IPS DF 6.9 (cell line): ENCODE data around the gene RASSF3.

Experiments used
- DNase-seq: peaks from one replicate; pipeline ENCODE4 v3.0.0-alpha.2; 2013; ENCODE audit warnings: low read depth, low spot score
- H3K27ac ChIP-seq: one replicate; pipeline ENCODE4 v1.5.1; 2013; ENCODE audit warnings: low read length, control low read depth
- H3K27me3 ChIP-seq: 2 replicates; pipeline ENCODE4 v1.6.1; 2013; ENCODE audit warnings: mild to moderate bottlenecking, low read length; ENCODE audit not compliant: control insufficient read depth, insufficient read depth
- H3K36me3 ChIP-seq: 2 replicates; pipeline ENCODE4 v1.6.1; 2013; ENCODE audit warnings: low read length; ENCODE audit not compliant: control insufficient read depth, insufficient read depth
- H3K4me1 ChIP-seq: 2 replicates; pipeline ENCODE4 v1.6.1; 2013; ENCODE audit warnings: low read length; ENCODE audit not compliant: control insufficient read depth, insufficient read depth
- H3K4me3 ChIP-seq: 2 replicates; pipeline ENCODE4 v1.5.1; 2013; ENCODE audit warnings: mild to moderate bottlenecking, low read length
- H3K9me3 ChIP-seq: 2 replicates; pipeline ENCODE4 v1.6.1; 2013; ENCODE audit warnings: low read length, inconsistent platforms; ENCODE audit not compliant: control insufficient read depth, insufficient read depth
- WGBS: extraction: QIAGEN DNeasy Blood & Tissue Kit; methylation state at CpG from one replicate; pipeline ENCODE4 v1.1.7; 2013; ENCODE audit warnings: mixed read lengths, missing lambda C conversion rate; ENCODE audit not compliant: insufficient read length, insufficient coverage; 5-methylcytosine and 5-hydroxymethylcytosine counted together

RASSF3 gene

DNA sequence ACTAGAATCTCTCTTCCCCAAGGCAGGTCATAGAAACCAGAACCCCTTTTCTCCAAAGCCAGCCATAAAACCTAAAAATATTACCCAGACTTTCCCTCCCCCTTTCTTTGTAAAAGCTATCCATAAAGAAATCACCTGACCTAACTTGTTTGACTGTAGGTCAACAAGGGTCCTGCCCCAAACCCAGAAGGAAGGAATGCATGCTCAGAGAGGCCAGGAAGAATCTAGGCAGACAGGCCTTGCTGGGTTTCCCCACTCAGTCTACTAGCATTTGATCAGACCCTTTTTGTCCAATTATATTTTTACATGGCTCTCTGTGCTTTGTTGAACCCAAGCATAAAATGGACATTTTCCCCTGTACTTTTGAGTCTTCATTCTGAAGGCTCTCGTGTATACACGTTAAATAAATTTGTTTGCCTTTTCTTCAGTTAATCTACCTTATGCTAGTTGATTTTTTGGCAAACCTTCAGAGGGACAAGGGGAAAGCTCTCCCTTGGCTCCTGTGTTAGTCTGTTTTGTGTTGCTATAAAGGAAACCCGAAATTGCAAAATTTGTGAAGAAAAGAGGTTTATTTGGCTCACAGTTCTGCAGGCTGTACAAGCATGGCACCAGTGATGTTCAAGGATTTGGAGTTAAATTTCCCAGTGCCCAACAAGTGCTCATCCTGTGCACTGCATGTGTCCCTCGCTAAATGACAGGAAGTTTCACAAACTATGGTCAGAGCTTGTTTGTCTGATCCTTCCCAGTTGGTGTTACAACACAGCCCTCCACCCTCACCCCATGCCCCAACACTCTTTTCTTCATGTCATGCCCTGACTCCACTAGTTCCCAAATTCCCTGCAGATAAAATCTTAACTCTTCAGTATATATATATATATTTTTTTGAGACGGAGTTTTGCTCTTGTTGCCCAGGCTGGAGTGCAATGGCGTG is 14.2 kb upstream of the RASSF3 start:
- no peaks in the 10 kb centered on the region for H3K9me3 ChIP-seq
- H3K4me3 ChIP-seq, result no peak overlapping the region
- no CpG with 5 or more reads among the region's 6 CpGs for WGBS
- H3K27ac ChIP-seq, result no peak overlapping the region
- no peaks in the 10 kb centered on the region for H3K27me3 ChIP-seq
- H3K4me1 ChIP-seq, result no peaks in the 10 kb centered on the region
- H3K36me3 ChIP-seq, result no peaks in the 10 kb centered on the region
- DNase-seq, result no peak

DNA sequence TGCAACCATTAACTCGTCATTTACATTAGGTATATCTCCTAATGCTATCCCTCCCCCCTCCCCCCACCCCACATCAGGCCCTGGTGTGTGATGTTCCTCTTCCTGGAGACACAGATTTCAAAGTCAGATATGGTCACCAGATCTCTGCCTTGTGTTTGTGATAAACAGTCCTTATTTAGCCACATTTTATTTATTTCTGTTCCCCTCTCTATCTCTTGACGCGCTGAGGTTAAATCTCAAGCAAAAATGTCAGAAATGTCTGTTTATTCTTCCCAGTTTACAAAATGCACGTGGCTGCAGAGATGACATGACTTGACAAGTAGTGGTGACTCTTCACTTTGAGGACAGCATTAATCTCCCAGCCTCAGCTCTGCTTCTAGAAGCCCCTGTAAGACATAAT is 11.5 kb upstream of the RASSF3 start:
- Histone ChIP-seq H3K27me3 (no peaks in the 10 kb centered on the region), H3K4me1 (no peaks in the 10 kb centered on the region), H3K36me3 (no peaks in the 10 kb centered on the region), H3K9me3 (no peaks in the 10 kb centered on the region), H3K27ac (no peak overlapping the region), H3K4me3 (no peak overlapping the region)
- no CpG with 5 or more reads among the region's 4 CpGs for WGBS
- no peak for DNase-seq

DNA sequence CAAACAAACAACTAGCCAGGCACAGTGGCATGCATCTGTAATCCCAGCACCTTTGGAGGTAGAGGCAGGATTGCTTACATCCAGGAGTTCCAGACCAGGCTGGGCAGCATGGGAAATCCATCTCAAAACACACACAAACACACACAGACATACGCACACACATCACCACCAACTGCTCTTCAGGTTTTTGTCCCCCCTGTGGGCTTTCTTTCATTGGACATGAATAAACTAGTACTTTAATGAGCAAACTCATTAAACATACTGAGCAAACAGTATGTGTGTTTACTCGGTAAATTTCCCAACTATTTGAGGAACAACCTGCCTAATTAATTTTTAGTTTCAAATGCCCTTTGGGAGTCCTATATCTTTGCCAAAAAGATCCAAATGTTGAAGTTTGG is 10.1 kb upstream of the RASSF3 start:
- Histone ChIP-seq H3K27me3 (no peaks in the 10 kb centered on the region), H3K27ac (no peak overlapping the region), H3K4me3 (no peak overlapping the region), H3K4me1 (no peaks in the 10 kb centered on the region), H3K36me3 (no peaks in the 10 kb centered on the region), H3K9me3 (no peaks in the 10 kb centered on the region)
- no CpG with 5 or more reads among the region's 2 CpGs for WGBS
- DNase-seq, result no peak

DNA sequence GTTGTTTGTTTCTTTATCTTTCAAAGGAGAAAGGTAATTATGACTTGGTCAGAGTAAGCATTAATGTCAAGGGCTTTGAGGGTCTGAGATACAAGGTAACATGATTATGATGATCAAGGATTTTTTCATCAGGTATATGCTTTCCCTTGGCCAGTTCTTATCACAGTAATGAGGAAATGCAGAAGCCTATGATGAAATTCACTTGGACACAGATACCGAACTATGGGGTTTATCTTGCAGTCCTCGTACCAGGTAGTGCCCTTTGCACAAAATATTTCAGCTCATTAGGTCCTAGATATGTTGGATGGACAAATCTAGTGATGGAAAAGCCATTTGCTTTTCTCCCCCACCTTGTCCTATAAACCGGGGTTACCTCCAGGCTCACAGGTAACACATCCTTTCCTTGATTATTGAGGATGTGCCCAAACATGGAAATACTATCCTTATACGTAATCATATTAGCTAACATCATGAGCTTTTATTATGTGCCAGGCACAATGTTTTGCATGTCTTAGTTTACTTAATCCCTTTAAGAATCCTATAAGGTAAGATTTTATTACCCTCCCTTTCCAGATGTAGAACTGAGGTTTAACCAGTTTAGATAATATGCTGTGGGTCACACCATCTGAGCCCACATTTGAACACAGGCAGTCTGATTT is 7.0 kb upstream of the RASSF3 start:
- Histone ChIP-seq H3K9me3 (no peaks in the 10 kb centered on the region), H3K27me3 (no peaks in the 10 kb centered on the region), H3K27ac (no peak overlapping the region), H3K36me3 (no peaks in the 10 kb centered on the region), H3K4me3 (no peak overlapping the region), H3K4me1 (no peaks in the 10 kb centered on the region)
- WGBS, result no CpG with 5 or more reads among the region's 4 CpGs
- DNase-seq, result no peak

DNA sequence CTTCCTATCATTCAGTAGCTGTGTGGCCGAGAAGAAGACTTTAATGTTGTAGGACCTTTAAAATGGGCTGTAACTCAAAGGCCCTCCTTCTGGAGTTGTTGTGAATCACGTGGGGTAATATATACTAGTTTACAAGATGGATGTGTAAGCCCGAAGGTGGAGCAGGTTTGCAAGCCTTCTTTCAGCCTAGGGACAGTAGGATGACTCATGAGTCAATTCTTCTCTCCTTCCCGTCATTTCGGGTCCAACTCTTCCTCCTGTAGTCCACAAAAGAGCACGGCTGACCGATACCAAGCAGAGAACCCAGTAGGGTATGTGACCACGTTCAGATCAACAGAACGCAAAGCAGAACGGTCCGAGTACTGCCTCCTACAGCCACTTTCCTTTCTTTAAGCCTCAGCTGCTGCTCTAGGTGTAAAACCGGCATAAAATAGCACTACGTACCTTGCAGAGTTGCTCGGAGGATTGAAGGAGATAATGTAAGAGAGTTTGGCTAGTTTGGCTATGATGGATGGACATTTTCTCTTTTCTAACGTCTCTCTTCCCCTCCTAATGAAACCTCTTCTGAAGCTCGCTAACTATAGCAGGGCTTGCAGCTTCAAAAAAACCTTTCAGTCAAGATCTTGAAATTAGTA is 1.3 kb upstream of the RASSF3 start:
- Histone ChIP-seq H3K9me3 (no peaks in the 10 kb centered on the region), H3K4me3 (peak overlapping the region; percentile 96; the same call in 1 of the 2 replicates), H3K4me1 (no peaks in the 10 kb centered on the region; the same call in 1 of the 2 replicates), H3K27me3 (no peaks in the 10 kb centered on the region), H3K27ac (no peak overlapping the region), H3K36me3 (no peaks in the 10 kb centered on the region)
- no peak for DNase-seq
- no CpG with 5 or more reads among the region's 16 CpGs for WGBS

DNA sequence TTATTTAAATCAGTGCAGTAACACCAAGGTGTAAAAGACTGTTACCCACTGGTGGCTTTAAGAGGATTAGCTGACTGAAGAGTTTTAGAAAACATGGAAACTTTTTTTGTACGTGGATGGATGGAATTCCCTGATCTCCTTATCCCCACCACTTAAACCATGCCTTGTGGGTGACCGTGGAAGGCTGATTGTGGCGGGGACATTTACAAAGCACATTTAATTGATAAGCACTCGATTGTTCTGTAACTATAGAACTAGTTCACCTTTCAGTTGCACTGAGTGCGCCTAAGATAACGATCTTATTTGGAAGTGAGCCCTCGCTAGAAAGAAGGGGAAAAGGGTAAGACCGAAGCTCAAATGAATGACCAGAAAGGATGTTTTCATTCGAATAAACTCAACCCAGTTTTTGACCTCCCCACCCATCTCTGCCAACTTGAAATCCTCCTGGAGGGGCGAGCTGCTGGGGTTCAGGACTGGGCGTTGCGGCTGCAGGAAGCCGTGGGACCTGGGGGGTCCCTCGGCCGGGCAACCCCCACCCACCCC is 688 bp upstream of the RASSF3 start:
- no CpG with 5 or more reads among the region's 15 CpGs for WGBS
- DNase-seq, result no peak
- H3K4me3 ChIP-seq, result peak overlapping the region; percentile 96; the same call in 1 of the 2 replicates
- H3K27ac ChIP-seq, result peak overlapping the region; percentile 24
- no peaks in the 10 kb centered on the region for H3K36me3 ChIP-seq
- H3K9me3 ChIP-seq, result no peaks in the 10 kb centered on the region
- no peaks in the 10 kb centered on the region; the same call in 1 of the 2 replicates for H3K4me1 ChIP-seq
- no peaks in the 10 kb centered on the region for H3K27me3 ChIP-seq

DNA sequence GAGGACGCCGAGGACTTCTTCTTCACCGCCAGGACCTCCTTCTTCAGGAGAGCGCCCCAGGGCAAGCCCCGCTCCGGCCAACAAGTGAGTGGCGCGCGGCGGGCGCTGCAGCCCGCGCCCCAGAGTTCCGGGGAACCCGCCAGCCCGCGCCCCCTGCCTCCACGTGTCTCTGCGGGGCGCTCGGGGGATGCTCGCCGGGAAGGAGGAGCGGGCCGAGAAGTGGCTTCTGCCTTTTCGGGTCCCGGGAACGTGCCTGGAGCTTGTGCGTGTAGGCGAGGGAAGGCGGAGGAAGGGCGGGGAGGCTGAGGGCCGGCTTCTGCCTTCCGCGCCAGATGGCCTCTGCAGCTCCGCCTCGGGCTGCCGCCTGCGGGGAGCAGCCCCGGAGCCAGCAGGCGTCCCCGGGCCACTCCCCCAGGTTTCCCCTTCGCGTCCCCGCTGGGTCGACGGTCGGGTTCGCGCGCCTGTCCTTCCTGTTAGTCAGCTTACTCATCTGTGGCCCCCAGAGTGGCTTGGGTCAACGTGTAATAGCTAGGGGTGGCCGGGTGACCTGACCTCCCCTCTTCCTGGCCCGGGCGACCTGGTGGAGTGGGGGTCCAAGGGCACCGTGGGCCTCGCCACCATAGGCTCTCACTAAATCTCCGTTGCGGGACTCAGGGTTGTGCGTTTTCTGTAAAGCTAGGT is 505 bp downstream of the RASSF3 start:
- H3K27ac ChIP-seq, result no peak overlapping the region
- DNase-seq, result no peak
- H3K27me3 ChIP-seq, result no peaks in the 10 kb centered on the region
- H3K36me3 ChIP-seq, result no peaks in the 10 kb centered on the region
- no peaks in the 10 kb centered on the region; the same call in 1 of the 2 replicates for H3K4me1 ChIP-seq
- H3K9me3 ChIP-seq, result no peaks in the 10 kb centered on the region
- peak overlapping the region; percentile 96 for H3K4me3 ChIP-seq
- WGBS, result no CpG with 5 or more reads among the region's 60 CpGs

DNA sequence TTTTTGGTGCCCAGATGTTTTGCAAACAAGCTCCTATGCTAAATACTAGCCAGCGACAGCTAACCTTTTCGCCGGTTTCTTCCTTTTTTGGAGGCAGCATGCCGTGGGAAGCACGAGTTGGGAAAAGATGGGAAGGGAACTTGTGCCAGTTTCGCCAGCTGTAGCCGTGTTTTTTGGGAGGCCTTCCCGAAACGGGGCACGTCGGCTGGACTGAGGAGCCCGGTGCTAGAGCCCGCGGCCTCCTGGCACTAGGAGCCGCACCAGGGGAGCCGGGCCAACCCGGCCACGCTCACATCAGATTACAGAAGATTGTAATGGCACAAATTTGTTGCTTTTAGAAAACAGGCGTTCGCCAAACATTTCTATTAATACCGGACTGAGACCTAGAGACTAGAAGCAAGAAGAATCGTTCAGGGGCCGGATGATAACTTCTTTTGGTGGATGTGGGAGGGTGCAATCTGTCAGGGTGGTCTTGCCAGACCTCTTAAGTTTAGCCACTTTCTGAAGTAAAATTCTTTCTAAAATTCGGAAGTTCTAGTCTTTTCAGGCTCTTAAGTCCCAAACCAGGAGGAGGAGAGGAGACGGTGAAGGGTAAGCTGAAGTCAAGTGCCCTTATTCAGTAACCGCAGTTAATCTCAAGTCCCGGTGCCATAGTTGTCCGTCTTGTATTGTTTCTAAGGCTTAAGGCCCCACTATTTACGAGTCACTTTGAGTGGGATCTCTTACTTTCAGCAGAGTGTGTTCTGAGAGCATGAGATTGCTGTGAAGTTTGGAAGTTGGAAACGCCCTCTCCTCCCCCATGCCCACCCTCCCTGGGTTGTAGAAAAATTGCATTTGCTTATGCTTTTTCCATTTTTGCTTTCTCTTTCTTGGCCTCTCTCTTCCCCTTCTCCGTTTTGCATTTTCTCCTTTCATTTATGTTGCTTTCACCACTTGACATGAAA is 1.3 kb downstream of the RASSF3 start:
- H3K27ac ChIP-seq, result no peak overlapping the region
- no peak for DNase-seq
- no peaks in the 10 kb centered on the region for H3K27me3 ChIP-seq
- no peaks in the 10 kb centered on the region for H3K9me3 ChIP-seq
- no peaks in the 10 kb centered on the region; the same call in 1 of the 2 replicates for H3K4me1 ChIP-seq
- WGBS, result no CpG with 5 or more reads among the region's 31 CpGs
- no peaks in the 10 kb centered on the region for H3K36me3 ChIP-seq
- peak overlapping the region; percentile 96 for H3K4me3 ChIP-seq

DNA sequence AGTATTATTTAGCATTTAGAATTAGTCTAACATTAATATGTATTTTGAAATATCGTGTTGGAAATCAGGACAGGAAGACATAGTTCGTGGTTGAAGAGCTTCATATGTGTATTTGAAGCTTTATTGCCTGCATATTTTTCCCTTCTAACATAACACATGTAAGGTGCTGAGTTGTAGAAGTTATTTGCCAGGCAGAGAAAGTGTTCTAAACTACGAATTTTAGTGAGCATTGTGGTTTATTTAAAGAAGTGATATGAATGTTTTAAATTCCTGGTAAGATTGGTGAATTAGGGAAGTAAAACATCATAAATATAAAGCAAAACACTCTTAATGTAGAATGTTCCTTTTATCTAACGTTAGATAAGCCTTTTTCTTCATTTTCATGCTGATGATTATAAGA is 2.5 kb downstream of the RASSF3 start:
- Histone ChIP-seq H3K27ac (no peak overlapping the region), H3K36me3 (no peaks in the 10 kb centered on the region), H3K4me1 (no peaks in the 10 kb centered on the region; the same call in 1 of the 2 replicates), H3K27me3 (no peaks in the 10 kb centered on the region), H3K4me3 (no peak overlapping the region), H3K9me3 (no peaks in the 10 kb centered on the region)
- DNase-seq, result no peak
- WGBS, result 100% methylated on average over 1 of the region's 4 CpGs
